ENCODE results near the gene PCNX1. TPM values are rescaled to one million over a fixed set of nuclear protein-coding genes. Genes with fewer than 3 reads are reported as not detected.

PCNX1 gene
- total RNA-seq, 6 donors from 2014 or later, result 38.4 to 98.5 (median 65.4) TPM

DNA sequence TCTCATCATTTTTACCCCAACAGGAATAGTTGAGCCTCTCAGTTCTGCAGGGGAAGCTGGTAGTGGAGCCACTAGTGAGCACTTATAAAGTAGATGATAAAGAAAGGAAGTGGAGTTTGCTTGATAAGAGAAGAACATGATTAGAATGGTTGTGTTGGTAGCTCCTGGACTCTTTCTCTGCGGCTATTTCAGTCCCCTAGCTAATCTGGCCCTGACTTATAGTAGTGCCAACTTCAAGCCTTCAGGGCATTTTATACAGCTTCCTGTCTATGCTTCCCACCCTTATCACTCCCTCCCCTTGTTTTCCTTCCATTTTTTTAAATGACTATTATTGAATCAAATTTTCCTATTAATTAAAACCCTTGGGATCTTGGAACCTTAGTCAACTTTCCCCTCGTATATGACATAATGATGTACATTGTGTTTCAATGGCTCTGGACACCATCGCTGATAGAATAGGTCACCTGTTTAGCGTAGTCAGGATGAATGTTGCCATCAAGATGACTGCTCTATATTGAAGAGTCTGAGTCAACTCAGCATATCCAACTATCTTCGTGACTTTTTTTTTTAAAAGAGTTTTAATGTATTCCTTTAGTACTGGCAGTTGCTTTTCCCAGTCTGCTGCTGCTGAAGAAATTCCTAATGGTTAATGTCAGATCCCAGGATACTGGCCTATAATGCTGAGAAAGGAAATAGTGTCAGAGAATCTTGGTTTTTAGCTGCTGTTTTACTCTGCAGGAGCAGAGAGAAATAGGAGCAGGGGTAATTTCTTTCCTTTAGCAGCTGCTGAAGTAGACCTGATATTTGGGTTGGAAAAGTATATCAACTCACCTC, 16.2 kb upstream of the PCNX1 start:
- TF ChIP-seq POLR2AphosphoS5 (IDR thresholded peaks at IDR 0.05) (no peak), EP300 (IDR thresholded peaks at IDR 0.05) (no peak), CTCF (IDR thresholded peaks at IDR 0.05) (no peak), POLR2A (IDR thresholded peaks at IDR 0.05) (no peak)
- ATAC-seq (ENCODE audit: low FRiP score in 2 of 2) (no peak), DNase-seq (no peak)
- Histone ChIP-seq H3K4me1 (peaks cover 15 to 25% (median 20%) of the 10 kb centered on the region in 4 donors), H3K36me3 (no peaks in the 10 kb centered on the region), H3K27ac (no peak overlapping the region), H3K4me3 (no peak overlapping the region), H3K9me3 (no peaks in the 10 kb centered on the region), H3K27me3 (no peaks in the 10 kb centered on the region)
- 85 to 87% methylated on average over 5 of the region's 5 CpGs for WGBS, 2 donors

DNA sequence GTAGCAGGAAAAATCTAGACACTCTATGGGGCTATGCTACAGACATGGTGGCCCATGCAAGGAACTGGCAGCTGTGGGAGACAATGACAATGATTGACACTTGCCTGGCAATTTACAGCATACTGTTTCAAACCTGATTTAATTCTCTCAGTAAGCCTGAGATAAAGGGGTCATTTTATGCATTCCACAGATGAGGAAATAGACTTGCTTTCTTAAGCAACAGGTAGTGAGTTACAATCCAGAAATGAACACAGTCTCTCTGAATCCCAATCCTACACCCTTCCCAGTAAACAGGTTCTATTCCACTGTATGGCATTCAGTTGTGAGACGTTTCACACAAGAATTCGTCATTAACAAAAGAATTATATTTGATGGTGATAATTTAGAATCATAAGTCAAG, 15.5 kb upstream of the PCNX1 start:
- Histone ChIP-seq H3K4me1 (peaks cover 14 to 22% (median 18%) of the 10 kb centered on the region in 4 donors), H3K36me3 (no peaks in the 10 kb centered on the region), H3K27me3 (no peaks in the 10 kb centered on the region), H3K9me3 (no peaks in the 10 kb centered on the region), H3K27ac (no peak overlapping the region), H3K4me3 (no peak overlapping the region)
- DNase-seq, result no peak
- TF ChIP-seq POLR2A (IDR thresholded peaks at IDR 0.05), result no peak
- TF ChIP-seq EP300 (IDR thresholded peaks at IDR 0.05), result no peak
- TF ChIP-seq POLR2AphosphoS5 (IDR thresholded peaks at IDR 0.05), result no peak
- no peak for TF ChIP-seq CTCF (IDR thresholded peaks at IDR 0.05)
- 87 to 98% methylated on average over 2 of the region's 2 CpGs for WGBS, 2 donors
- no peak for ATAC-seq (ENCODE audit: low FRiP score in 2 of 2)

- H3K9me3 ChIP-seq, result no peaks in the 10 kb centered on the region
- ATAC-seq (ENCODE audit: low FRiP score in 2 of 2), result no peak
- H3K4me3 ChIP-seq, result no peak overlapping the region
- H3K36me3 ChIP-seq, result no peaks in the 10 kb centered on the region
- H3K27me3 ChIP-seq, result no peaks in the 10 kb centered on the region
- no peak for DNase-seq
- peak overlapping the region in 1 of 4 donors; percentile 12 for H3K27ac ChIP-seq
- TF ChIP-seq CTCF (IDR thresholded peaks at IDR 0.05) (no peak), EP300 (IDR thresholded peaks at IDR 0.05) (no peak), POLR2A (IDR thresholded peaks at IDR 0.05) (no peak), POLR2AphosphoS5 (IDR thresholded peaks at IDR 0.05) (no peak)
- H3K4me1 ChIP-seq, result peaks cover 0 to 12% (median 4%) of the 10 kb centered on the region in 4 donors
- 85 to 86% methylated on average over 13 of the region's 13 CpGs for WGBS, 2 donors
Observed at GRCh38 chr14:70893062-70893845, 14.0 kb upstream of the PCNX1 start.

DNA sequence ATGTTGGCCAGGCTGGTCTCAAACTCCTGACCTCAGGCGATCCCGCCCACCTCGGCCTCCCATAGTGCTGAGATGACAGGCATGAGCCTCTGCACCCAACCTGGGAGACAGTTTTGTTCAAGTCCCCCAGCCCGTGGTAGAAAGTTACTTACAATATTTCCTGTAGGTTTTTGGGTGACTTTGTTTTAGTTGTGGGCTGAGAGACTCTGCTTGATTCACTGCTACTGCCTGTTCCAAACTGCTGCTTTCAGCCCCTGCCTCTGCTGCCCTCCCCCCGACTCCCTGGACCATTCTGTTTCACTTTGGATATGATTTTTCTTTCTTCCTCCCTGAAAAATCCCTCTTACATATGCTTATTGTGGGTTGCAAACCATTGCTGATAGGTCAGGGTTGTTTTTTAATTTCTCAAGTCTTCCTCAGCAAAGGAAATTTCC, 13.4 kb upstream of the PCNX1 start:
- no peak overlapping the region for H3K4me3 ChIP-seq
- peaks cover 0 to 5% (median under 1%) of the 10 kb centered on the region in 4 donors for H3K4me1 ChIP-seq
- no peaks in the 10 kb centered on the region for H3K36me3 ChIP-seq
- no peak for TF ChIP-seq POLR2A (IDR thresholded peaks at IDR 0.05)
- TF ChIP-seq EP300 (IDR thresholded peaks at IDR 0.05), result no peak
- no peak for TF ChIP-seq CTCF (IDR thresholded peaks at IDR 0.05)
- no peak for TF ChIP-seq POLR2AphosphoS5 (IDR thresholded peaks at IDR 0.05)
- DNase-seq (no peak), ATAC-seq (ENCODE audit: low FRiP score in 2 of 2) (no peak)
- H3K27ac ChIP-seq, result peak overlapping the region in 1 of 4 donors; percentile 12
- no peaks in the 10 kb centered on the region for H3K27me3 ChIP-seq
- WGBS, 2 donors, result 83 to 85% methylated on average over 5 of the region's 5 CpGs
- no peaks in the 10 kb centered on the region for H3K9me3 ChIP-seq
